NCI-H2107 treated with DMSO at 0.1 percent for 48 hours (cell line): ENCODE results near the gene FHL3.

Experiments used
- DNase-seq: peaks from one replicate; lab custom pipeline; 2025; ENCODE audit not compliant: unreplicated experiment; lab: John Stamatoyannopoulos, UW

Gene FHL3

GRCh38 chr1:37947364-37947763, 58.0 kb downstream of the FHL3 start:
- DNase-seq = no peak
